GM19025 (cell line): ENCODE measurements around the gene SP5.
"Not testable (repeated sequence)": the region's sequence is repeated elsewhere in the genome, so short reads cannot be mapped to it uniquely, and the experiment has no call there.

ENCODE experiments used
- ATAC-seq: cut with Tn5 transposase; IDR thresholded peaks from one replicate; pipeline ENCODE4 v1.9.1; 2021; ENCODE audit warnings: mild to moderate bottlenecking, low read depth, moderate library complexity; ENCODE audit not compliant: unreplicated experiment

The SP5 gene

DNA sequence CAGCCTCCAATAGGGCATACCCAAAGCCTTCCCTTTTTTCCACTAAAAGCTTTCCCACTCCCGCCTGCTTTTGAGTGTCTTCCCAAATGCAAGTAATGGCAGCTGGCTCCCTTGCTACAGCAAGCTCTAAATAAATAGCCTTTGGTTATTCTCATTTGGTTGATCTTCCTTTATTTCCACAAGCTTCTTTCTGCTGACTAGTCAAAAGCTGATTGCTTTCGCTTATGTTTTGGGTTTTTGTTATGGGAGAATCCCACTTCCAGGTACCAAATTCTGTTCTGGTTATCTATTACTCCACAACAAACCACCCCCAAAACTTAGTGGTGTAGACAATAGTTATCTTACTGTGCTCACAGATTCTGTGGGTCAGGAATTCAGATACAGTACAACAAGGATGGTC, 22.3 kb downstream of the SP5 start:
- ATAC-seq = no peak

GRCh38 chr2:170737821-170738220, 22.7 kb downstream of the SP5 start:
- ATAC-seq = no peak

DNA sequence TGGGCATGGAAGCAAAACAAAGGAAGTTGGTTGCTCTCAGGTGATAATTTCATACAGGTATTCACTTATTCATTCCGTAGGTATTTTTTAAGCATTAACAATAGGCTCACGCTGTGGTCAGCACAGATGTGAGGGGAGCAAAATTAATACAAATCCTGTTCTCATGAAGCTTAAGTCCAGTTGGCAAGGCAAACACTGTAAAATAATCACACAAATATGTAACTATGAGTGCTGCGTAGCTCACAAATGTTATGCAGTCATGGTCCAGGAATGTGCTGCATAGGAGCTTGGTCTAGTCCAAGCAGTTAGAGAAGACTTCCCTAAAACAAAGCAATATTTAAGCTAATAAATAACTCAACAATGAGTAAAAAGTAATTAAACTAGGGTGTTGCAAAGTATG, 23.9 kb downstream of the SP5 start:
- no peak for ATAC-seq

DNA sequence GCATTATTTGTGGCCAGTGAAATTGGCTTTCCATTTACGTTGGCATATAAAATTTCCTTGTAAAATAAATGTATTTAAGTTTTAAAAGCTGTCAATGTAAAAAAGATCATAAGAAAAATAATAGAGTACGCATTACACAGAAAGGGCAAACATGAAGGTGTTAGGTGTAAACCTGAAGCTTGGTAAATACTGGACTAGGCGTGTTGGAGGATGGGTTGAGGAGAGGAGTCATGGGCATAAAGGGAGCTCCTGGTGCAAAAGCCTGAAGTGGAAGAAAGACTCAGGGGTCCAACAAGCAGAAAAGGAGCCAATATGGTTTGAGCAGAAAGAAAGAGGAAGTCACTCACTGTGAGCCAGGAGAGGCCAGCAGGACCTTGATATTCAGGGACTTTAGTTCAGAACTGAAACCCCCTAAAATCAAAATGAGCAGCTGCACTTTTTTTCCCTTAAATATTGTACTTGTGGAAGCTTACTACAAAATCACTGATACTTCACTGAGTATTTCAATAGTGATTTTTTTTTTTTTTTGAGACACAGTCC, 24.4 kb downstream of the SP5 start:
- ATAC-seq = no peak

DNA sequence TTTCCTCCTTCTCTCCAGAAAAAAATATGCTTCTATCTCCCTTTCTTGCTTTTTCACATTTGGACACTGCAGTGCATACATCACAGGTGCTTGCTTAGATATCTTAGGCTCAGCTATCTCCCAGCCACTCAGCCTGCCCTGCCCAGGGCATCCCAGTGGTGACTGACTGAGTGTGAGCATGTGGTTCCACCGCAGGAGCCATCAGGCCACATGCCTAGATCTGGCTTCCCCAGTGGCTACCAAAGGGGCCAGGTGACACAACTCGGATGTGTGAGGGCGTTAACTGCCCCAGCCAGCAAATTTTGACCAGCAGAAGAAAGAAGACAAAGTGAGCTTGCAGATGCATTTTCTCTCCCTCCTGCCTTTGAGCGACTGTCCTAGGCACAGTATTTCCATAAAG, 25.5 kb downstream of the SP5 start:
- ATAC-seq = no peak

DNA sequence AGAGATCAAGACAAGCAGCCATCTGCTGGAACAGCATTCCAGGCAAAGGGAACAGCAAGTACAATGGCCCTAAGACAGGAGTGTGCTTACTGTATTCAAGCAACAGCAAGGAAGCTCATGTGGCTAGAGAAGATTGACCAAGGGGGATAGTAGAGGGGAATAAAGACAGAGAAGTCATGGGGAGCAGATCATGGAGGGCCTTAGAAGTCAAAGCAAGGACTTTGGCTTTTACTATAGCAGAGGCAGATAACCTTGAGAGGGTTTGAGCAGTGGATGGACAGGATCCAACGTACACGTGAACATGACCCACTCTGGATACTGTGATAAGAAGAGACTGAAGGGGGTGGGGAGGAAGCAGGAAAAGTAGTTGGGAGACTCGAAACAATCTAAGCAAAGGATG, 26.9 kb downstream of the SP5 start:
- ATAC-seq = no peak

DNA sequence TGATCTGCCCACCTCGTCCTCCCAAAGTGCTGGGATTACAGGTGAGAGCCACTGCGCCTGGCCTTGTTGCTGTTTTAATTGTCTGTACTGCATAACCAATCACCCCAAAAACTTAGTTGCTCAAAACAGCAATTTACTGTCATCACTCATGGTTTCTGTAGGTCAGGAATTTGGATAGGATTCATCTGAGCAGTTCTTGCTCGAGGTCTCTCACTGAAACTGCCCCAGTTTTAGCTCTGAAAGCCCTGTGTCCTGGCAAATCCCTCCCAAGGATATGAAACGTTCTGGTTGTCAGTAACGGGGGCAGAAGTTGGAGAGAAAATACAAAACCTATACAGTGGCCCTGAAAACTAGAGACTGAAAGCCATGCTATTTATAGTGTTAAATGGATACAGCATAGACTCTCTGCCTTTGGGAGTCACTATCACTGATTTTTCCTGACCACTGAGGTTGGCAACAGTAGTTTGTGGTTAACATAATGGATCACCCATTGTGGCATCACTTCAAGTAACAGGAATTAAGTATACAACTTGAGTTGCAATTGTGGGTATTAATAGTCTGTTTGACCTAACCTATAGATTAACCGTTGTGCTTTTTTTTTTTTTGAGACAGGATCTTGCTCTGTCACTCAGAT, 27.9 kb downstream of the SP5 start:
- ATAC-seq = no peak

- no peak for ATAC-seq
Measured at GRCh38 chr2:170743530-170744239, 28.5 kb downstream of the SP5 start.

DNA sequence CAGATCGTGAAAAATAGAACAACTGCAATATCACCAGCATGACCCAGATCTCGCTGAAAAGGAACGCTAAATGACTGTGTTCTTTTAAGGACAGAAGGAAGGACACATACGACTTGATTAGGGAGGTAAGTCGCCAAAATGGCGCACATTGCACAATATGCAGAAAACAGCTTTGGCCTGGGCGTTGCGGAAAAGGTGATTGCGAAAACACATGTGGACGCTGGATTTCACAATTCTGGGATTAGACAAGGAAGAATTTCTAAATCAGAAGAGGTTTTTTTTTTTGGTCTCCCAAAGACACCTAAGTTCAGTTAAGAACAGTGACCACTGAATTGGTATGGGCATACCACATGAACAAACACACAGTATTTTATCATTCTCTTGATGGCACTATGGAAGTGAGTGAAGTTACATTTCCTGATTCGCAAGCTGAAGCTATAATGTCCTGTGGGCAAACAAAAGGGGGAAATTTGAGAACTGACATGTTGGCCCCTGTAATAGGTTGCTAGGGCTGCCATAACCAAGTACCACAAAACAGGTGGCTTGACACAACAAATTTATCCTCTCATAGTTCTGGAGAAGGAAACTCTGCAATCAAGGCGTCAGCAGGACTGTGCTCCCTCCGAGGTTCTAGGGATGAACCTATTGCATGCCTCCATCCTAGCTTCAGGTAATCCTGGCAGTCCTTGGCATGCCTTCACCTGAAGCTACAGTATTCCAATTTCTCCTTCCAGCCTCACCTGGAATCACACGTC, 29.3 kb downstream of the SP5 start:
- no peak for ATAC-seq

DNA sequence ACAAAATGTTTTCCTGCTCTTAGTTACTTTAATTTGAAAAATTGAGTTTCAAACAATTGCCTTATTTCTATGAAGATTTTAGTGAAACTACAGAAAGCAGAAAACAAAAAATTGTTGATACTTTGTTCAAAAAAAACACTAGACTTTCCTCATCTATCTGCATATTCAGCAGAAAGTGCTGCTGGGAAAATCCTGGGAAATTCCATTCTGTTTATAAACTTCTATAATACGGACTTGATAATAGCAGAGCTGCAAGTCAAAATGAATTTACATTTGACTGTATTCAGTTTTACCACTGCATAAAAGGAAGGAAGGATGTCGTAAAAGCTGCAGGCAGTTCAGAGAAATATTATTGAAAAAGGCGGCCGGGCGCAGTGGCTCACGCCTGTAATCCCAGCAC, 30.2 kb downstream of the SP5 start:
- ATAC-seq = no peak

DNA sequence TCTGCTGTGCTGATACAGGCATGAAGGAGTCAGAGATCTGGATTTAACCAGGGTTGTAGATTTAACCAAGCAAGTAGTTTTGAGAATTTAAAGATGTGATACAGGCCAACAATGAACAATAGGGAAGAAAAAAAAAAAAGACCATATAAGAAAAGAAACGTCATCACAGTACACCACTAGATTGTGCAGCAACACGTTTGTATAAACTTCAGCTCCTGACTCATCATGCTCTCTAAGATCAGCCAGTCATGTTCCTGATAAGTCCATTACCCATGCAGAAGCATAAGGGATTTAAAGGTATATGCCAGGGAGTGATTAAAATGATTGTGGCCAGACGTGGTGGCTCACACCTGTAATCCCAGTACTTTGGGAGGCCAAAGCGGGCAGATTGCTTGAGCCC, 32.8 kb downstream of the SP5 start:
- no peak for ATAC-seq

- ATAC-seq = not testable (repeated sequence)
Measured at GRCh38 chr2:170751555-170751954, 36.4 kb downstream of the SP5 start.

GRCh38 chr2:170761572-170761971, 46.4 kb downstream of the SP5 start:
- ATAC-seq = no peak

DNA sequence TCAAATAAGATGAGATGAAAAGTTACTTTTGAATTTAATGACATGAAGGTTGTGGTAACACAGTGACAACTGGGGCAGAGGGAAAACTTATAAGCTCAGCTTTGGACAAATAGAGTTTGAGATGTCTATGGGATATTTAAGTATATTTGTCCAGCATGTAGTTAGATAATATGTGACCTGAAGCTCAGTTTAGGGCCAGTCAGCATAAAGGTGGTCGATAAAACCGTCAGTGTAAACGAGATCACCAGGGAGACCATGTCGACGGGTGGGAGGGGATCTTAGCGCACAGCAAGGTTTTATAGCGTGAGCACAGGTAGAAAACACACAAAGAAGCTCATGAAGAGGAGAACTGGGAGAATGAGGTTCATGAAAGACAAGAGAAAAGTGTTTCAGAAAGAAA, 47.6 kb downstream of the SP5 start:
- no peak for ATAC-seq

GRCh38 chr2:170763232-170763631, 48.1 kb downstream of the SP5 start:
- no peak for ATAC-seq

DNA sequence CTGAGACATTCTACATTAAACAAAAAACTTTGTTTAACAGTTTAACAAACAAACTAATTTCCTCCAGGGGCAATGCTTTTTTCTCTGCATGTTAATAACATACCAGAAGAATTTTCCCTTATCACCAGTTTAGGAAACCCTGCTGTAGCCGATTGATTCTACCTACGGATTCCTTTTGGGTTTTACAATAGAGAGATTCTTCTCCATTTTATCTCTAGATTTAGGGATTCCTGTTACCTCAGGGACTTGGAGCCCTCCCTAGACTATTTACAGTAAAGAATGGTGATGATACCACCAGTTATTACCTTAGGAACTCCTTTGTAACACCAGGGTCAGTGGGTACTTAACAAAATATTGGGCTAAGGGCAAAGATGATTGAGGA, 49.7 kb downstream of the SP5 start:
- ATAC-seq = no peak

DNA sequence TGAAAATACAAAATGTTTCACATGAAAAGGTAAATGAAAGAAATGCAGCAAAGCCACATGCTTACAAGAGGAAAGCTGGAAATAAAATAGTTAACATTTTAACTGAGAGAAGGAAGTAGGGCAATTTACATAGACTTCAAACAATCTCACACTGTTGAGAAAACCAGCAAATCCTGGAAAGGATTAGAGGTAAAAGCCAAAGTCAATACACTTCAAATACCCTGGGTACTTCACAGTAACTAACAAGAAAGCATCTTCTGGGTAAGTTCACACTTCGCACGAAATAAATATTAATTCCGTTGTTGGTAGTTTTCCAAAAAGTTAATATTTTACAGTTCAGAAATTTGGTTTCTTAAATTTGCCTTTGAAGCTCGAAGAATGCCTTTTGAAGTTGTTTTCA, 51.6 kb downstream of the SP5 start:
- no peak for ATAC-seq
